Heart right ventricle (tissue), 16 donors: ENCODE results near the gene KIAA0753. TPM values are rescaled to one million over a fixed set of nuclear protein-coding genes. Genes with fewer than 3 reads are reported as not detected.

ENCODE experiments used
- ATAC-seq, 8 donors: fragments of 200-7000 bp; cut with Tn5 transposase; one replicate each; pipeline ENCODE4 v1.9.1; 2020; ENCODE audit warnings: mild to moderate bottlenecking in 8 of 8, moderate library complexity in 8 of 8, moderate number of reproducible peaks in 1 of 8
- DNase-seq, 2 donors: peaks; one replicate each; pipeline ENCODE4 v3.0.0-alpha.2; 2020
- H3K27ac ChIP-seq, 10 donors: fragments of 200-600 bp; sonication (generic) in 2 of 10; one replicate each; pipeline versions ENCODE4 v1.5.0 to v1.8.0; 2020 to 2022; ENCODE audit warnings: mild to moderate bottlenecking in 3 of 10
- H3K27me3 ChIP-seq, 7 donors: fragments of 200-600 bp; one replicate each; pipeline ENCODE4 v1.8.0; 2021 to 2022; ENCODE audit warnings: mild to moderate bottlenecking in 2 of 7
- H3K36me3 ChIP-seq, 9 donors: fragments of 200-600 bp; sonication (generic) in 1 of 9; one replicate each; pipeline versions ENCODE4 v1.5.0 to v1.8.0; 2020 to 2022; ENCODE audit warnings: mild to moderate bottlenecking in 2 of 9
- H3K4me1 ChIP-seq, 9 donors: fragments of 200-600 bp; sonication (generic) in 1 of 9; one replicate each; pipeline versions ENCODE4 v1.5.0 to v1.8.0; 2020 to 2022; ENCODE audit warnings: mild to moderate bottlenecking in 4 of 9
- H3K4me3 ChIP-seq, 10 donors: fragments of 200-600 bp; sonication (generic) in 2 of 10; one replicate each; pipeline versions ENCODE4 v1.5.0 to v1.8.0; 2020 to 2022; ENCODE audit warnings: mild to moderate bottlenecking in 7 of 10, moderate library complexity in 2 of 10
- H3K9me3 ChIP-seq, 11 donors: fragments of 200-600 bp in 10 of 11; sonication (generic) in 2 of 11; one replicate each; pipeline versions ENCODE4 v1.5.0 to v1.8.0; 2013 to 2022; ENCODE audit warnings: mild to moderate bottlenecking in 2 of 11, control low read depth in 1 of 11, moderate library complexity in 1 of 11
- CTCF ChIP-seq, 9 donors: fragments of 200-600 bp; sonication (generic) in 2 of 9; IDR thresholded peaks; one replicate each; pipeline versions ENCODE4 v1.5.0 to v1.8.0; 2021 to 2022; ENCODE audit warnings: antibody characterized with exemption in 9 of 9, mild to moderate bottlenecking in 5 of 9, moderate library complexity in 1 of 9
- WGBS, 2 donors: extraction: QIAGEN DNeasy Blood & Tissue Kit; methylation state at CpG; one replicate each; pipeline ENCODE4 v1.1.7; 2013; ENCODE audit warnings: inconsistent platforms in 1 of 2; 5-methylcytosine and 5-hydroxymethylcytosine counted together
- intact Hi-C, 10 donors: fragments of 100-400 bp; cut with DNase I; formaldehyde crosslinking; loops; one replicate each; pipeline versions ENCODE4 v1.11.1 to v1.14.2; 2022
- polyA plus RNA-seq, 2 donors: library from polyadenylated mRNA; stranded (reverse); fragments of 200-250 nt; gene quantifications; one replicate each; pipeline ENCODE4 v1.2.3, GENCODE V29; 2013
- total RNA-seq, 10 donors: library from RNA; stranded (reverse); fragmentation: NEBNext Ultra II Directional in 3 of 10; extraction: Animal tissue kit (Norgen Biotek cat#: 25700) in 3 of 10; gene quantifications; one replicate each; pipeline versions ENCODE4 v1.2.1 to v1.2.4, GENCODE V29; 2021 to 2023
- donor health status: Arrhythmogenic right ventricular cardiomyopathy.
- donor health status: ischemic (EF 13 %, LVEDD 7.1; RV severe dilation, severe dysfunction).
- donor health status: healthy with polysubstance abuse.
- donor health status: DM: no; HTN: yes; CAD: no.
- donor health status: DM: no; HTN: no; CAD: no.
- donor health status: ischemic (EF 25% LVEDD 6.9; RV normal size, moderate dysfunction).
- donor health status: ischemic (EF 25% LVEDD 5.7; RV mildly dilated, moderate dysfunction).
- donor health status: healthy.
- donor health status: DM: yes; HTN: yes; CAD: no.
- donor health status: Ischemic cardiomyopathy.
- donor health status: ischemic (EF 35%, LVEDD 5.7; RV mildly dilated, moderate dysfunction).
- donor health status: nonischemic (EF 11% LVEDD 7.7; RV severe dilation, severe dysfunction).
- donor health status: DM: yes; HTN: yes; CAD: no.
- donor health status: PGD.
- donor health status: ischemic (EF 29% LVEDD 5.4; RV normal size, mild dysfunction).
- donor health status: nonischemic (EF 23%, LVEDD 6.1; RV moderate dilation, normal function).

Gene KIAA0753
- total and polyA plus RNA-seq, 12 donors = 2.4 to 9.9 (median 5.5) TPM

GRCh38 chr17:6677946-6678345, 37.4 kb upstream of the KIAA0753 start:
- intact Hi-C loops = loop anchor here in 1 of 10 donors (10.0 kb wide), 1 partner anchor 157 kb away; the partner anchor contains the start of gene TEKT1
- Histone ChIP-seq H3K27me3 (peaks cover 4 to 48% (median 26%) of the 10 kb centered on the region in 7 donors), H3K9me3 (no peaks in the 10 kb centered on the region), H3K4me1 (no peaks in the 10 kb centered on the region), H3K36me3 (no peaks in the 10 kb centered on the region), H3K4me3 (no peak overlapping the region), H3K27ac (no peak overlapping the region)
- DNase-seq (no peak), ATAC-seq (no peak)
- TF ChIP-seq CTCF (IDR thresholded peaks at IDR 0.05) = no peak
- WGBS, 2 donors = 62 to 63% methylated on average over 7 of the region's 7 CpGs

GRCh38 chr17:6677158-6677831, 36.8 kb upstream of the KIAA0753 start:
- Histone ChIP-seq H3K36me3 (no peaks in the 10 kb centered on the region), H3K4me3 (no peak overlapping the region), H3K4me1 (no peaks in the 10 kb centered on the region), H3K9me3 (no peaks in the 10 kb centered on the region), H3K27me3 (peaks cover 4 to 46% (median 24%) of the 10 kb centered on the region in 7 donors), H3K27ac (no peak overlapping the region)
- ATAC-seq (no peak), DNase-seq (no peak)
- intact Hi-C loops = loop anchor here in 1 of 10 donors (10.0 kb wide), 1 partner anchor 158 kb away; the partner anchor contains the start of gene TEKT1
- TF ChIP-seq CTCF (IDR thresholded peaks at IDR 0.05) = no peak
- WGBS, 2 donors = 65 to 66% methylated on average over 16 of the region's 16 CpGs

GRCh38 chr17:6676802-6677157, 36.3 kb upstream of the KIAA0753 start:
- DNase-seq = no peak
- Histone ChIP-seq H3K27ac (no peak overlapping the region), H3K4me1 (no peaks in the 10 kb centered on the region), H3K4me3 (no peak overlapping the region), H3K9me3 (no peaks in the 10 kb centered on the region), H3K36me3 (no peaks in the 10 kb centered on the region), H3K27me3 (peaks cover 4 to 42% (median 23%) of the 10 kb centered on the region in 7 donors)
- intact Hi-C loops = loop anchor here in 1 of 10 donors (10.0 kb wide), 1 partner anchor 158 kb away; the partner anchor contains the start of gene TEKT1
- WGBS, 2 donors = 68 to 72% methylated on average over 6 of the region's 6 CpGs
- no peak for ATAC-seq
- TF ChIP-seq CTCF (IDR thresholded peaks at IDR 0.05) = no peak

GRCh38 chr17:6675201-6675825, 34.8 kb upstream of the KIAA0753 start:
- TF ChIP-seq CTCF (IDR thresholded peaks at IDR 0.05) = no peak
- Histone ChIP-seq H3K27ac (no peak overlapping the region), H3K9me3 (no peaks in the 10 kb centered on the region), H3K4me3 (no peak overlapping the region), H3K4me1 (no peaks in the 10 kb centered on the region), H3K27me3 (peaks cover 4 to 44% (median 32%) of the 10 kb centered on the region in 7 donors), H3K36me3 (no peaks in the 10 kb centered on the region)
- no peak for ATAC-seq
- no peak for DNase-seq
- WGBS, 2 donors = 71% methylated on average over 11 of the region's 11 CpGs
- intact Hi-C loops = loop anchor here in 1 of 10 donors (10.0 kb wide), 1 partner anchor 159 kb away; the partner anchor contains the start of gene TEKT1
